SK-N-SH treated with all-trans-retinoic acid at 6 μM for 48 hours (cell line): ENCODE measurements around the gene KRTAP22-1.

Experiments
- ESRRG ChIP-seq: fragments of 250-450 bp; sonication (Bioruptor Pico); IDR thresholded peaks from 2 replicates; pipeline ENCODE4 v1.6.1; 2021; ENCODE audit warnings: mild to moderate bottlenecking
- OSR1 ChIP-seq: fragments of 250-450 bp; sonication (Bioruptor Pico); IDR thresholded peaks from 2 replicates; pipeline ENCODE4 v1.8.0; 2022; ENCODE audit warnings: moderate library complexity, mild to moderate bottlenecking, inconsistent platforms
- RARB ChIP-seq: fragments of 250-450 bp; sonication (Bioruptor Pico); IDR thresholded peaks from 2 replicates; pipeline ENCODE4 v1.8.0; 2021; ENCODE audit warnings: mild to moderate bottlenecking, moderate library complexity
- ZFP3 ChIP-seq: fragments of 250-450 bp; sonication (Bioruptor Pico); IDR thresholded peaks from 2 replicates; pipeline ENCODE4 v1.5.0; 2020; ENCODE audit warnings: mild to moderate bottlenecking, moderate library complexity
- ZNF565 ChIP-seq: fragments of 450-650 bp; formaldehyde crosslinking; conservative IDR thresholded peaks from 2 replicates; pipeline ENCODE4 v1.5.0; 2020; ENCODE audit warnings: low read depth, mild to moderate bottlenecking, moderate library complexity
- ZNF70 ChIP-seq: fragments of 450-650 bp; formaldehyde crosslinking; IDR thresholded peaks from 2 replicates; pipeline ENCODE4 v1.5.0; 2020; ENCODE audit warnings: mild to moderate bottlenecking, moderate library complexity
- TF ChIP-seq, protein P1 (sequence below): fragments of 250-450 bp; sonication (Bioruptor Pico); IDR thresholded peaks from 2 replicates; pipeline ENCODE4 v1.8.0; 2020; ENCODE audit warnings: mild to moderate bottlenecking, moderate library complexity, borderline replicate concordance
- TF ChIP-seq, protein P2 (sequence below): fragments of 250-450 bp; sonication (Bioruptor Pico); IDR thresholded peaks from 2 replicates; pipeline ENCODE4 v1.5.0; 2020; ENCODE audit warnings: mild to moderate bottlenecking, moderate library complexity
- TF ChIP-seq, protein P3 (sequence below): fragments of 250-450 bp; sonication (Bioruptor Pico); IDR thresholded peaks from 2 replicates; pipeline ENCODE4 v1.5.1; 2020; ENCODE audit warnings: low read depth, mild to moderate bottlenecking, moderate library complexity
- TF ChIP-seq, protein P4 (sequence below): fragments of 250-450 bp; sonication (Bioruptor Pico); IDR thresholded peaks from 2 replicates; pipeline ENCODE4 v1.8.0; 2021; ENCODE audit warnings: low read depth, mild to moderate bottlenecking, moderate library complexity, borderline replicate concordance

DNA sequence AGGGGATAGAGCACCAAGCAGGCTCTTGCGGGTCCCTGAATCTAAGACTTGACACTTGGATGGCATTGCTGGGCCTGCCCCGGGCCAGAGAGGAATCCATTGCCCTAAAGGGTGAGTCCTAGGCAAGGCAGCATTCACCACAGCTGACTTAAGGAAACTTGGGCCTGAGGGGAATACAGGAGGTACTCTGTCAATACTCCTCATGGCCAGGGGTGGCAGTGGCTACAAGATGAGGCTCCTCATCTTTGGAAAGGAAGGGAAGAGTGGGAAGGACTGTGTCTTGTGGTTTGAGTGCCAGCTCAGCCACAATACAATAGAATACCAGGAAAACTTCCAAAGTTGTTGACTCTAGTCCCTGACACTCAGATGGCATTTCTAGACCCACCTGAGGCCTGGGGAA lies 5.1 kb downstream of the KRTAP22-1 start:
- TF ChIP-seq, protein P1, sequence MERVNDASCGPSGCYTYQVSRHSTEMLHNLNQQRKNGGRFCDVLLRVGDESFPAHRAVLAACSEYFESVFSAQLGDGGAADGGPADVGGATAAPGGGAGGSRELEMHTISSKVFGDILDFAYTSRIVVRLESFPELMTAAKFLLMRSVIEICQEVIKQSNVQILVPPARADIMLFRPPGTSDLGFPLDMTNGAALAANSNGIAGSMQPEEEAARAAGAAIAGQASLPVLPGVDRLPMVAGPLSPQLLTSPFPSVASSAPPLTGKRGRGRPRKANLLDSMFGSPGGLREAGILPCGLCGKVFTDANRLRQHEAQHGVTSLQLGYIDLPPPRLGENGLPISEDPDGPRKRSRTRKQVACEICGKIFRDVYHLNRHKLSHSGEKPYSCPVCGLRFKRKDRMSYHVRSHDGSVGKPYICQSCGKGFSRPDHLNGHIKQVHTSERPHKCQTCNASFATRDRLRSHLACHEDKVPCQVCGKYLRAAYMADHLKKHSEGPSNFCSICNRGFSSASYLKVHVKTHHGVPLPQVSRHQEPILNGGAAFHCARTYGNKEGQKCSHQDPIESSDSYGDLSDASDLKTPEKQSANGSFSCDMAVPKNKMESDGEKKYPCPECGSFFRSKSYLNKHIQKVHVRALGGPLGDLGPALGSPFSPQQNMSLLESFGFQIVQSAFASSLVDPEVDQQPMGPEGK (CRISPR knock-in tag) = no peak
- TF ChIP-seq, protein P2, sequence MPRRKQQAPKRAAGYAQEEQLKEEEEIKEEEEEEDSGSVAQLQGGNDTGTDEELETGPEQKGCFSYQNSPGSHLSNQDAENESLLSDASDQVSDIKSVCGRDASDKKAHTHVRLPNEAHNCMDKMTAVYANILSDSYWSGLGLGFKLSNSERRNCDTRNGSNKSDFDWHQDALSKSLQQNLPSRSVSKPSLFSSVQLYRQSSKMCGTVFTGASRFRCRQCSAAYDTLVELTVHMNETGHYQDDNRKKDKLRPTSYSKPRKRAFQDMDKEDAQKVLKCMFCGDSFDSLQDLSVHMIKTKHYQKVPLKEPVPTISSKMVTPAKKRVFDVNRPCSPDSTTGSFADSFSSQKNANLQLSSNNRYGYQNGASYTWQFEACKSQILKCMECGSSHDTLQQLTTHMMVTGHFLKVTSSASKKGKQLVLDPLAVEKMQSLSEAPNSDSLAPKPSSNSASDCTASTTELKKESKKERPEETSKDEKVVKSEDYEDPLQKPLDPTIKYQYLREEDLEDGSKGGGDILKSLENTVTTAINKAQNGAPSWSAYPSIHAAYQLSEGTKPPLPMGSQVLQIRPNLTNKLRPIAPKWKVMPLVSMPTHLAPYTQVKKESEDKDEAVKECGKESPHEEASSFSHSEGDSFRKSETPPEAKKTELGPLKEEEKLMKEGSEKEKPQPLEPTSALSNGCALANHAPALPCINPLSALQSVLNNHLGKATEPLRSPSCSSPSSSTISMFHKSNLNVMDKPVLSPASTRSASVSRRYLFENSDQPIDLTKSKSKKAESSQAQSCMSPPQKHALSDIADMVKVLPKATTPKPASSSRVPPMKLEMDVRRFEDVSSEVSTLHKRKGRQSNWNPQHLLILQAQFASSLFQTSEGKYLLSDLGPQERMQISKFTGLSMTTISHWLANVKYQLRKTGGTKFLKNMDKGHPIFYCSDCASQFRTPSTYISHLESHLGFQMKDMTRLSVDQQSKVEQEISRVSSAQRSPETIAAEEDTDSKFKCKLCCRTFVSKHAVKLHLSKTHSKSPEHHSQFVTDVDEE (CRISPR knock-in tag) = no peak
- TF ChIP-seq, protein P3, sequence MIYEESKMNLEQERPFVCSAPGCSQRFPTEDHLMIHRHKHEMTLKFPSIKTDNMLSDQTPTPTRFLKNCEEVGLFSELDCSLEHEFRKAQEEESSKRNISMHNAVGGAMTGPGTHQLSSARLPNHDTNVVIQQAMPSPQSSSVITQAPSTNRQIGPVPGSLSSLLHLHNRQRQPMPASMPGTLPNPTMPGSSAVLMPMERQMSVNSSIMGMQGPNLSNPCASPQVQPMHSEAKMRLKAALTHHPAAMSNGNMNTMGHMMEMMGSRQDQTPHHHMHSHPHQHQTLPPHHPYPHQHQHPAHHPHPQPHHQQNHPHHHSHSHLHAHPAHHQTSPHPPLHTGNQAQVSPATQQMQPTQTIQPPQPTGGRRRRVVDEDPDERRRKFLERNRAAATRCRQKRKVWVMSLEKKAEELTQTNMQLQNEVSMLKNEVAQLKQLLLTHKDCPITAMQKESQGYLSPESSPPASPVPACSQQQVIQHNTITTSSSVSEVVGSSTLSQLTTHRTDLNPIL (CRISPR knock-in tag) = no peak
- no peak for TF ChIP-seq OSR1 (CRISPR knock-in tag)
- TF ChIP-seq, protein P4, sequence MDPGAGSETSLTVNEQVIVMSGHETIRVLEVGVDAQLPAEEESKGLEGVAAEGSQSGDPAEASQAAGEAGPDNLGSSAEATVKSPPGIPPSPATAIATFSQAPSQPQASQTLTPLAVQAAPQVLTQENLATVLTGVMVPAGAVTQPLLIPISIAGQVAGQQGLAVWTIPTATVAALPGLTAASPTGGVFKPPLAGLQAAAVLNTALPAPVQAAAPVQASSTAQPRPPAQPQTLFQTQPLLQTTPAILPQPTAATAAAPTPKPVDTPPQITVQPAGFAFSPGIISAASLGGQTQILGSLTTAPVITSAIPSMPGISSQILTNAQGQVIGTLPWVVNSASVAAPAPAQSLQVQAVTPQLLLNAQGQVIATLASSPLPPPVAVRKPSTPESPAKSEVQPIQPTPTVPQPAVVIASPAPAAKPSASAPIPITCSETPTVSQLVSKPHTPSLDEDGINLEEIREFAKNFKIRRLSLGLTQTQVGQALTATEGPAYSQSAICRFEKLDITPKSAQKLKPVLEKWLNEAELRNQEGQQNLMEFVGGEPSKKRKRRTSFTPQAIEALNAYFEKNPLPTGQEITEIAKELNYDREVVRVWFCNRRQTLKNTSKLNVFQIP (CRISPR knock-in tag) = no peak
- no peak for TF ChIP-seq ZNF565 (CRISPR knock-in tag)
- TF ChIP-seq RARB = no peak
- TF ChIP-seq ZNF70 (CRISPR knock-in tag) = no peak
- TF ChIP-seq ZFP3 = no peak
- TF ChIP-seq ESRRG (CRISPR knock-in tag) = no peak
